ENCODE measurements around the gene SLC38A10. TPM values are rescaled to one million over a fixed set of nuclear protein-coding genes. Genes with fewer than 3 reads are reported as not detected.
A peak's percentile ranks its signal among the peaks of the same experiment; 100 is the strongest.

The SLC38A10 gene
- polyA plus RNA-seq, 2 donors = 22.9 to 40.5 TPM

GRCh38 chr17:81331527-81332043 is 36.5 kb upstream of the SLC38A10 start:
- no peak overlapping the region for H3K4me3 ChIP-seq (ENCODE audit: low read depth in 1 of 2, low read length in 2 of 2)
- no peaks in the 10 kb centered on the region for H3K36me3 ChIP-seq (ENCODE audit: control insufficient read depth in 2 of 2, insufficient read depth in 2 of 2, low read length in 1 of 2)
- H3K27ac ChIP-seq (ENCODE audit: low read depth in 2 of 2, low read length in 1 of 2) = no peak overlapping the region
- no peaks in the 10 kb centered on the region for H3K9me3 ChIP-seq (ENCODE audit: control insufficient read depth in 2 of 2, insufficient read depth in 1 of 2, low read depth in 1 of 2, low read length in 1 of 2)
- H3K27me3 ChIP-seq (ENCODE audit: control insufficient read depth in 1 of 2, insufficient read depth in 2 of 2, low read length in 2 of 2) = no peaks in the 10 kb centered on the region
- H3K4me1 ChIP-seq (ENCODE audit: control insufficient read depth in 2 of 2, insufficient read depth in 2 of 2, low read length in 1 of 2) = peaks cover 28 to 44% of the 10 kb centered on the region in 2 donors
- WGBS, 2 donors = 69 to 80% methylated on average over 17 of the region's 17 CpGs

- 52 to 59% methylated on average over 8 to 10 of the region's 10 CpGs for WGBS, 2 donors
- Histone ChIP-seq H3K9me3 (ENCODE audit: control insufficient read depth in 2 of 2, insufficient read depth in 1 of 2, low read depth in 1 of 2, low read length in 1 of 2) (no peaks in the 10 kb centered on the region), H3K4me1 (ENCODE audit: control insufficient read depth in 2 of 2, insufficient read depth in 2 of 2, low read length in 1 of 2) (peaks cover 25 to 42% of the 10 kb centered on the region in 2 donors), H3K4me3 (ENCODE audit: low read depth in 1 of 2, low read length in 2 of 2) (no peak overlapping the region), H3K27ac (ENCODE audit: low read depth in 2 of 2, low read length in 1 of 2) (no peak overlapping the region), H3K27me3 (ENCODE audit: control insufficient read depth in 1 of 2, insufficient read depth in 2 of 2, low read length in 2 of 2) (no peaks in the 10 kb centered on the region), H3K36me3 (ENCODE audit: control insufficient read depth in 2 of 2, insufficient read depth in 2 of 2, low read length in 1 of 2) (no peaks in the 10 kb centered on the region)
These were observed 35.8 kb upstream of the SLC38A10 start for GRCh38 chr17:81330884-81331245.

- Histone ChIP-seq H3K4me3 (ENCODE audit: low read depth in 1 of 2, low read length in 2 of 2) (peak overlapping the region in 1 of 2 donors; percentile 13), H3K4me1 (ENCODE audit: control insufficient read depth in 2 of 2, insufficient read depth in 2 of 2, low read length in 1 of 2) (peaks cover 21 to 36% of the 10 kb centered on the region in 2 donors), H3K27me3 (ENCODE audit: control insufficient read depth in 1 of 2, insufficient read depth in 2 of 2, low read length in 2 of 2) (no peaks in the 10 kb centered on the region), H3K36me3 (ENCODE audit: control insufficient read depth in 2 of 2, insufficient read depth in 2 of 2, low read length in 1 of 2) (no peaks in the 10 kb centered on the region), H3K9me3 (ENCODE audit: control insufficient read depth in 2 of 2, insufficient read depth in 1 of 2, low read depth in 1 of 2, low read length in 1 of 2) (no peaks in the 10 kb centered on the region), H3K27ac (ENCODE audit: low read depth in 2 of 2, low read length in 1 of 2) (peak overlapping the region; percentile 87 to 90)
- WGBS, 2 donors = 54 to 58% methylated on average over 23 of the region's 23 CpGs
These were observed 35.1 kb upstream of the SLC38A10 start for GRCh38 chr17:81329927-81330883.

GRCh38 chr17:81328978-81329926 is 34.1 kb upstream of the SLC38A10 start:
- Histone ChIP-seq H3K9me3 (ENCODE audit: control insufficient read depth in 2 of 2, insufficient read depth in 1 of 2, low read depth in 1 of 2, low read length in 1 of 2) (no peaks in the 10 kb centered on the region), H3K4me1 (ENCODE audit: control insufficient read depth in 2 of 2, insufficient read depth in 2 of 2, low read length in 1 of 2) (peaks cover 21 to 35% of the 10 kb centered on the region in 2 donors), H3K27me3 (ENCODE audit: control insufficient read depth in 1 of 2, insufficient read depth in 2 of 2, low read length in 2 of 2) (no peaks in the 10 kb centered on the region), H3K36me3 (ENCODE audit: control insufficient read depth in 2 of 2, insufficient read depth in 2 of 2, low read length in 1 of 2) (no peaks in the 10 kb centered on the region), H3K4me3 (ENCODE audit: low read depth in 1 of 2, low read length in 2 of 2) (peak overlapping the region; percentile 18 to 34), H3K27ac (ENCODE audit: low read depth in 2 of 2, low read length in 1 of 2) (peak overlapping the region; percentile 87 to 97)
- 20 to 41% methylated on average over 27 to 28 of the region's 28 CpGs for WGBS, 2 donors

- WGBS, 2 donors = 44 to 46% methylated on average over 14 of the region's 14 CpGs
- Histone ChIP-seq H3K27ac (ENCODE audit: low read depth in 2 of 2, low read length in 1 of 2) (peak overlapping the region; percentile 81 to 97), H3K36me3 (ENCODE audit: control insufficient read depth in 2 of 2, insufficient read depth in 2 of 2, low read length in 1 of 2) (no peaks in the 10 kb centered on the region), H3K27me3 (ENCODE audit: control insufficient read depth in 1 of 2, insufficient read depth in 2 of 2, low read length in 2 of 2) (no peaks in the 10 kb centered on the region), H3K9me3 (ENCODE audit: control insufficient read depth in 2 of 2, insufficient read depth in 1 of 2, low read depth in 1 of 2, low read length in 1 of 2) (no peaks in the 10 kb centered on the region), H3K4me1 (ENCODE audit: control insufficient read depth in 2 of 2, insufficient read depth in 2 of 2, low read length in 1 of 2) (peaks cover 21 to 35% of the 10 kb centered on the region in 2 donors), H3K4me3 (ENCODE audit: low read depth in 1 of 2, low read length in 2 of 2) (peak overlapping the region in 1 of 2 donors; percentile 18)
These were observed 33.4 kb upstream of the SLC38A10 start for GRCh38 chr17:81328489-81328888.

GRCh38 chr17:81325714-81326358 is 30.7 kb upstream of the SLC38A10 start:
- H3K27ac ChIP-seq (ENCODE audit: low read depth in 2 of 2, low read length in 1 of 2) = no peak overlapping the region
- H3K9me3 ChIP-seq (ENCODE audit: control insufficient read depth in 2 of 2, insufficient read depth in 1 of 2, low read depth in 1 of 2, low read length in 1 of 2) = peaks cover 0 to 2% of the 10 kb centered on the region in 2 donors
- H3K36me3 ChIP-seq (ENCODE audit: control insufficient read depth in 2 of 2, insufficient read depth in 2 of 2, low read length in 1 of 2) = no peaks in the 10 kb centered on the region
- H3K4me3 ChIP-seq (ENCODE audit: low read depth in 1 of 2, low read length in 2 of 2) = no peak overlapping the region
- no peaks in the 10 kb centered on the region for H3K27me3 ChIP-seq (ENCODE audit: control insufficient read depth in 1 of 2, insufficient read depth in 2 of 2, low read length in 2 of 2)
- peaks cover 21 to 31% of the 10 kb centered on the region in 2 donors for H3K4me1 ChIP-seq (ENCODE audit: control insufficient read depth in 2 of 2, insufficient read depth in 2 of 2, low read length in 1 of 2)
- WGBS, 2 donors = 72 to 78% methylated on average over 14 of the region's 14 CpGs

- H3K36me3 ChIP-seq (ENCODE audit: control insufficient read depth in 2 of 2, insufficient read depth in 2 of 2, low read length in 1 of 2) = no peaks in the 10 kb centered on the region
- no peak overlapping the region for H3K4me3 ChIP-seq (ENCODE audit: low read depth in 1 of 2, low read length in 2 of 2)
- H3K9me3 ChIP-seq (ENCODE audit: control insufficient read depth in 2 of 2, insufficient read depth in 1 of 2, low read depth in 1 of 2, low read length in 1 of 2) = peaks cover 0 to 2% of the 10 kb centered on the region in 2 donors
- H3K4me1 ChIP-seq (ENCODE audit: control insufficient read depth in 2 of 2, insufficient read depth in 2 of 2, low read length in 1 of 2) = peaks cover 13 to 24% of the 10 kb centered on the region in 2 donors
- H3K27me3 ChIP-seq (ENCODE audit: control insufficient read depth in 1 of 2, insufficient read depth in 2 of 2, low read length in 2 of 2) = no peaks in the 10 kb centered on the region
- no peak overlapping the region for H3K27ac ChIP-seq (ENCODE audit: low read depth in 2 of 2, low read length in 1 of 2)
- 83 to 89% methylated on average over 22 of the region's 22 CpGs for WGBS, 2 donors
These were observed 30.0 kb upstream of the SLC38A10 start for GRCh38 chr17:81324851-81325713.

- peaks cover 8 to 17% of the 10 kb centered on the region in 2 donors for H3K4me1 ChIP-seq (ENCODE audit: control insufficient read depth in 2 of 2, insufficient read depth in 2 of 2, low read length in 1 of 2)
- WGBS, 2 donors = 90 to 98% methylated on average over 17 of the region's 17 CpGs
- no peak overlapping the region for H3K4me3 ChIP-seq (ENCODE audit: low read depth in 1 of 2, low read length in 2 of 2)
- H3K27ac ChIP-seq (ENCODE audit: low read depth in 2 of 2, low read length in 1 of 2) = no peak overlapping the region
- H3K27me3 ChIP-seq (ENCODE audit: control insufficient read depth in 1 of 2, insufficient read depth in 2 of 2, low read length in 2 of 2) = no peaks in the 10 kb centered on the region
- peaks cover 0 to 2% of the 10 kb centered on the region in 2 donors for H3K9me3 ChIP-seq (ENCODE audit: control insufficient read depth in 2 of 2, insufficient read depth in 1 of 2, low read depth in 1 of 2, low read length in 1 of 2)
- H3K36me3 ChIP-seq (ENCODE audit: control insufficient read depth in 2 of 2, insufficient read depth in 2 of 2, low read length in 1 of 2) = no peaks in the 10 kb centered on the region
These were observed 29.2 kb upstream of the SLC38A10 start for GRCh38 chr17:81324177-81324850.

Data from esophagus (tissue), 2 donors.